ENCODE measurements around the gene CLEC17A.
"Not testable (repeated sequence)": the region's sequence is repeated elsewhere in the genome, so short reads cannot be mapped to it uniquely, and the experiment has no call there.

CLEC17A gene

DNA sequence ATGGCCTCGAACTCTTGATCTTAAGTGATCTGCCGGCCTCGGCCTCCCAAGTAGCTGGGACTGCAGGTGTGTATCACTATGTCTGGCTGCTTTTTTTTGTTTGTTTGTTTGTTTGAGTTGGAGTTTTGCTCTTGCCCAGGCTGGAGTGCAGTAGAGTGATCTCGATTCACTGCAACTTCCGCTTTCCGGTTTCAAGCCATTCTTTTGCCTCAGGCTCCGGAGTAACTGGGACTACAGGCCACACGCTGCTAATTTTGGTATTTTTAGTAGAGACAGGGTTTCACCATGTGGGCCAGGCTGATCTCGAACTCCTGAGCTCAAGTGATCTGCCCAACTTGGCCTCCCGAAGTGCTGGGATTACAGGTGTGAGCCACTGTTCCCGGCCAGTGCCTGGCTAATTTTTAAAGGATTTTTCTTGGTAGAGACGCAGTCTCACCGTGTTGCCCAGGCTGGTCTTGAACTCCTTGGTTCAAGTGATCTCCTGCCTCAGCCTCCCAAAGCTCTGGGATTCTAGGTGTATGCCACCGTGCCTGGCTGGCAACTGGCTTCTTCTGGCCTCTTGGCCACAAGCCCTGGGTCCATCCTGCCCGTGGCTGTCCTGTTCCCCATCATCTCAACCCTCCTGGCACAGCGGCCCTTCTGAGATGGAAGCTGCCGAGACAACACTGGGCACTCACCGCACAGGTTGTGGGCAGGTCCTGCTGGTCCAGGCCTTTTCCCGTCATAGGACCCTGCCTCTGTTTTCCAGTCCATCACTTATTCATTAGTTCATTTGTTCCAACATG lies 42.0 kb upstream of the CLEC17A start:
- Histone ChIP-seq H3K4me3 (ENCODE audit: low read depth, low read length) (no peak overlapping the region), H3K36me3 (ENCODE audit: control insufficient read depth in 2 of 2, insufficient read depth in 1 of 2, low read length in 2 of 2) (peaks cover 3 to 9% of the 10 kb centered on the region in 2 experiments; a peak in 2 of 3 replicates), H3K27ac (ENCODE audit: extremely low read depth, low read depth, low read length) (no peak overlapping the region), H3K4me1 (ENCODE audit: control insufficient read depth, insufficient read depth, low read length) (peaks cover 2% of the 10 kb centered on the region; the same call in 1 of the 2 replicates), H3K9me3 (ENCODE audit: control insufficient read depth, insufficient read depth, low read depth, low read length) (no peaks in the 10 kb centered on the region)
- CTCF ChIA-PET, result interaction anchor here (0.6 to 1.0 kb wide), 7 partner anchors 14 to 1163 kb away, joined by 3 to 7 read pairs (median 3); partner anchors contain the start of gene NDUFB7
- POLR2A ChIA-PET, result no interaction called here
- TF ChIP-seq ZNF623 (tag by site-specific recombination; IDR thresholded peaks at IDR 0.05), result no peak
- TF ChIP-seq, protein P1, sequence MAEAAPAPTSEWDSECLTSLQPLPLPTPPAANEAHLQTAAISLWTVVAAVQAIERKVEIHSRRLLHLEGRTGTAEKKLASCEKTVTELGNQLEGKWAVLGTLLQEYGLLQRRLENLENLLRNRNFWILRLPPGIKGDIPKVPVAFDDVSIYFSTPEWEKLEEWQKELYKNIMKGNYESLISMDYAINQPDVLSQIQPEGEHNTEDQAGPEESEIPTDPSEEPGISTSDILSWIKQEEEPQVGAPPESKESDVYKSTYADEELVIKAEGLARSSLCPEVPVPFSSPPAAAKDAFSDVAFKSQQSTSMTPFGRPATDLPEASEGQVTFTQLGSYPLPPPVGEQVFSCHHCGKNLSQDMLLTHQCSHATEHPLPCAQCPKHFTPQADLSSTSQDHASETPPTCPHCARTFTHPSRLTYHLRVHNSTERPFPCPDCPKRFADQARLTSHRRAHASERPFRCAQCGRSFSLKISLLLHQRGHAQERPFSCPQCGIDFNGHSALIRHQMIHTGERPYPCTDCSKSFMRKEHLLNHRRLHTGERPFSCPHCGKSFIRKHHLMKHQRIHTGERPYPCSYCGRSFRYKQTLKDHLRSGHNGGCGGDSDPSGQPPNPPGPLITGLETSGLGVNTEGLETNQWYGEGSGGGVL (tag by site-specific recombination; IDR thresholded peaks at IDR 0.05), result no peak
- no peak for TF ChIP-seq ZNF776 (tag by site-specific recombination; IDR thresholded peaks at IDR 0.05; ENCODE audit: borderline replicate concordance)
- TF ChIP-seq SALL2 (tag by site-specific recombination; IDR thresholded peaks at IDR 0.05; ENCODE audit: borderline replicate concordance), result no peak
- TF ChIP-seq ZNF585B (tag by site-specific recombination; IDR thresholded peaks at IDR 0.05), result no peak
- no peak for TF ChIP-seq ZSCAN30 (tag by site-specific recombination; IDR thresholded peaks at IDR 0.05)
- TF ChIP-seq ZNF514 (tag by site-specific recombination; IDR thresholded peaks at IDR 0.05), result no peak
- no peak for TF ChIP-seq AEBP2 (tag by site-specific recombination; IDR thresholded peaks at IDR 0.05; ENCODE audit: borderline replicate concordance)
- no peak for TF ChIP-seq ZNF654 (tag by site-specific recombination; IDR thresholded peaks at IDR 0.05; ENCODE audit: low read depth)
- TF ChIP-seq KLF7 (tag by site-specific recombination; IDR thresholded peaks at IDR 0.05; ENCODE audit: borderline replicate concordance), result no peak
- TF ChIP-seq ZNF169 (tag by site-specific recombination; IDR thresholded peaks at IDR 0.05), result no peak
- no peak for TF ChIP-seq ZNF558 (tag by site-specific recombination; IDR thresholded peaks at IDR 0.05)
- no peak for TF ChIP-seq ZNF624 (tag by site-specific recombination; IDR thresholded peaks at IDR 0.05)

- not testable (repeated sequence) for H3K36me3 ChIP-seq (ENCODE audit: control insufficient read depth in 2 of 2, insufficient read depth in 1 of 2, low read length in 2 of 2); H3K9me3 ChIP-seq (ENCODE audit: control insufficient read depth, insufficient read depth, low read depth, low read length); H3K4me1 ChIP-seq (ENCODE audit: control insufficient read depth, insufficient read depth, low read length); H3K4me3 ChIP-seq (ENCODE audit: low read depth, low read length); H3K27ac ChIP-seq (ENCODE audit: extremely low read depth, low read depth, low read length)
- TF ChIP-seq ZNF121 (tag by site-specific recombination; IDR thresholded peaks at IDR 0.05), result peak; percentile 90
- ChIA-PET CTCF (interaction anchor here (0.6 to 0.9 kb wide), 3 partner anchors 12 to 70 kb away, joined by 3 read pairs; no protein-coding TSS in a partner anchor), POLR2A (interaction anchor here (1.0 kb wide), 1 partner anchor 23 kb away, joined by 4 read pairs; the partner anchor contains the start of gene DNAJB1)
Measured at GRCh38 chr19:14541979-14542378, 40.9 kb upstream of the CLEC17A start.

- H3K27ac ChIP-seq (ENCODE audit: extremely low read depth, low read depth, low read length), result no peak overlapping the region
- TF ChIP-seq ZNF335 (tag by site-specific recombination; conservative IDR thresholded peaks at IDR 0.05), result 0 out of 2 replicates have a peak, but pooled peaks have one; percentile 19
- TF ChIP-seq ZFHX2 (tag by site-specific recombination; conservative IDR thresholded peaks at IDR 0.05), result 0 out of 2 replicates have a peak, but pooled peaks have one; percentile 6
- peak; percentile 79 for TF ChIP-seq KLF1 (tag by site-specific recombination; IDR thresholded peaks at IDR 0.05)
- 0 out of 2 replicates have a peak, but pooled peaks have one; percentile 24 for TF ChIP-seq ZBTB20 (tag by site-specific recombination; IDR thresholded peaks at IDR 0.05)
- TF ChIP-seq, protein P2, sequence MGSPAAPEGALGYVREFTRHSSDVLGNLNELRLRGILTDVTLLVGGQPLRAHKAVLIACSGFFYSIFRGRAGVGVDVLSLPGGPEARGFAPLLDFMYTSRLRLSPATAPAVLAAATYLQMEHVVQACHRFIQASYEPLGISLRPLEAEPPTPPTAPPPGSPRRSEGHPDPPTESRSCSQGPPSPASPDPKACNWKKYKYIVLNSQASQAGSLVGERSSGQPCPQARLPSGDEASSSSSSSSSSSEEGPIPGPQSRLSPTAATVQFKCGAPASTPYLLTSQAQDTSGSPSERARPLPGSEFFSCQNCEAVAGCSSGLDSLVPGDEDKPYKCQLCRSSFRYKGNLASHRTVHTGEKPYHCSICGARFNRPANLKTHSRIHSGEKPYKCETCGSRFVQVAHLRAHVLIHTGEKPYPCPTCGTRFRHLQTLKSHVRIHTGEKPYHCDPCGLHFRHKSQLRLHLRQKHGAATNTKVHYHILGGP (tag by site-specific recombination; IDR thresholded peaks at IDR 0.05), result no peak
- TF ChIP-seq ZNF202 (tag by site-specific recombination; IDR thresholded peaks at IDR 0.05; ENCODE audit: borderline replicate concordance), result no peak
- TF ChIP-seq EGR2 (tag by site-specific recombination; IDR thresholded peaks at IDR 0.05; ENCODE audit: low read depth), result 0 out of 2 replicates have a peak, but pooled peaks have one; percentile 18
- POLR2A ChIA-PET, result interaction anchor here (0.7 to 1.0 kb wide), 2 partner anchors 22 to 24 kb away, joined by 3 to 4 read pairs; partner anchors contain the start of gene DNAJB1
- no peak overlapping the region for H3K4me3 ChIP-seq (ENCODE audit: low read depth, low read length)
- peaks cover 3 to 9% of the 10 kb centered on the region in 2 experiments; a peak in 2 of 3 replicates for H3K36me3 ChIP-seq (ENCODE audit: control insufficient read depth in 2 of 2, insufficient read depth in 1 of 2, low read length in 2 of 2)
- no peaks in the 10 kb centered on the region for H3K9me3 ChIP-seq (ENCODE audit: control insufficient read depth, insufficient read depth, low read depth, low read length)
- CTCF ChIA-PET, result interaction anchor here (0.5 to 1.3 kb wide), 5 partner anchors 11 to 467 kb away, joined by 3 to 7 read pairs (median 4); no protein-coding TSS in a partner anchor
- H3K4me1 ChIP-seq (ENCODE audit: control insufficient read depth, insufficient read depth, low read length), result peaks cover 2% of the 10 kb centered on the region; the same call in 1 of the 2 replicates
Measured at GRCh38 chr19:14542711-14543328, 40.1 kb upstream of the CLEC17A start.
